Ascending aorta (tissue), 2 donors: ENCODE data around the gene JOSD2. TPM values are rescaled to one million over a fixed set of nuclear protein-coding genes. Genes with fewer than 3 reads are reported as not detected.

Experiments
- DNase-seq, 2 donors: peaks; one replicate each; pipeline ENCODE4 v3.0.0-alpha.2; 2019; ENCODE audit warnings: low spot score in 2 of 2
- H3K27ac ChIP-seq, 2 donors: fragments of 200-600 bp; sonication (generic); one replicate each; pipeline ENCODE4 v1.5.1; 2016 to 2017; ENCODE audit warnings: mild to moderate bottlenecking in 1 of 2
- H3K27me3 ChIP-seq: fragments of 200-600 bp; sonication (generic); one replicate; pipeline ENCODE4 v1.5.1; 2017
- H3K36me3 ChIP-seq, 2 donors: fragments of 200-600 bp; sonication (generic); one replicate each; pipeline ENCODE4 v1.5.1; 2016
- H3K4me1 ChIP-seq, 2 donors: fragments of 200-600 bp; sonication (generic); one replicate each; pipeline ENCODE4 v1.5.1; 2016 to 2017; ENCODE audit warnings: mild to moderate bottlenecking in 1 of 2
- H3K4me3 ChIP-seq, 2 donors: fragments of 200-600 bp; sonication (generic); one replicate each; pipeline ENCODE4 v1.5.1; 2016 to 2017; ENCODE audit warnings: mild to moderate bottlenecking in 1 of 2
- H3K9me3 ChIP-seq, 2 donors: fragments of 200-600 bp; sonication (generic); one replicate each; pipeline ENCODE4 v1.5.1; 2016
- CTCF ChIP-seq, 3 experiments: fragments of 200-600 bp in 2 of 3; fragments of 450-650 bp in 1 of 3; sonication (generic) in 2 of 3; IDR thresholded peaks; one replicate each; pipeline ENCODE4 v1.5.1; 2016 to 2019; ENCODE audit warnings: antibody characterized with exemption in 3 of 3, mild to moderate bottlenecking in 1 of 3, moderate library complexity in 1 of 3
- intact Hi-C: fragments of 100-400 bp; cut with DNase I; formaldehyde crosslinking; loops from one replicate; pipeline ENCODE4 v1.15.1; 2023
- total RNA-seq: library from RNA; depleted of rRNA; stranded (reverse); fragments of >200 nt; gene quantifications from one replicate; pipeline ENCODE4 v1.1.0, GENCODE V29; 2016

Gene JOSD2
- 169 TPM for total RNA-seq

GRCh38 chr19:50511069-50511822 is at the start of gene JOSD2:
JOSD2 (minus strand) TSS chr19:50511191; CDS start chr19:50510431, 760 bp downstream.
- intact Hi-C loops: loop anchor here (1.0 to 10.0 kb wide), 9 partner anchors 35 to 854 kb away; partner anchors contain the start of genes CLDND2, CTU1, EMC10 and ETFB
- no peaks in the 10 kb centered on the region for H3K27me3 ChIP-seq
- DNase-seq: peak; percentile 97 to 100
- no peaks in the 10 kb centered on the region for H3K9me3 ChIP-seq
- peak within 1 kb of the TSS; percentile 65 to 68 for H3K27ac ChIP-seq
- peaks cover 0 to 1% of the 10 kb centered on the region in 2 donors for H3K36me3 ChIP-seq
- peaks cover 6% of the 10 kb centered on the region in 2 donors for H3K4me1 ChIP-seq
- H3K4me3 ChIP-seq: peak within 1 kb of the TSS; percentile 80 to 92
- TF ChIP-seq CTCF (IDR thresholded peaks at IDR 0.05): no peak

GRCh38 chr19:50559636-50560035 is 48.6 kb upstream of the JOSD2 start:
- TF ChIP-seq CTCF (IDR thresholded peaks at IDR 0.05): no peak
- H3K36me3 ChIP-seq: no peaks in the 10 kb centered on the region
- H3K4me3 ChIP-seq: no peak overlapping the region
- intact Hi-C loops: no loop called here
- DNase-seq: no peak
- H3K9me3 ChIP-seq: no peaks in the 10 kb centered on the region
- peaks cover 8% of the 10 kb centered on the region for H3K27me3 ChIP-seq
- H3K4me1 ChIP-seq: peaks cover 0 to 4% of the 10 kb centered on the region in 2 donors
- H3K27ac ChIP-seq: no peak overlapping the region

GRCh38 chr19:50558449-50558848 is 47.5 kb upstream of the JOSD2 start:
- Histone ChIP-seq H3K27me3 (peaks cover 8% of the 10 kb centered on the region), H3K27ac (no peak overlapping the region), H3K36me3 (no peaks in the 10 kb centered on the region), H3K4me1 (peaks cover 0 to 4% of the 10 kb centered on the region in 2 donors), H3K9me3 (no peaks in the 10 kb centered on the region), H3K4me3 (no peak overlapping the region)
- no peak for DNase-seq
- intact Hi-C loops: no loop called here
- no peak for TF ChIP-seq CTCF (IDR thresholded peaks at IDR 0.05)

GRCh38 chr19:50558039-50558438 is 47.0 kb upstream of the JOSD2 start:
- no peaks in the 10 kb centered on the region for H3K9me3 ChIP-seq
- no peak overlapping the region for H3K27ac ChIP-seq
- H3K4me3 ChIP-seq: no peak overlapping the region
- H3K36me3 ChIP-seq: no peaks in the 10 kb centered on the region
- peaks cover 0 to 4% of the 10 kb centered on the region in 2 donors for H3K4me1 ChIP-seq
- no peak for TF ChIP-seq CTCF (IDR thresholded peaks at IDR 0.05)
- intact Hi-C loops: no loop called here
- H3K27me3 ChIP-seq: peaks cover 8% of the 10 kb centered on the region
- DNase-seq: no peak

GRCh38 chr19:50557009-50557613 is 46.1 kb upstream of the JOSD2 start:
- Histone ChIP-seq H3K36me3 (no peaks in the 10 kb centered on the region), H3K9me3 (no peaks in the 10 kb centered on the region), H3K4me1 (peaks cover 0 to 4% of the 10 kb centered on the region in 2 donors), H3K27me3 (peaks cover 8% of the 10 kb centered on the region), H3K27ac (no peak overlapping the region), H3K4me3 (peak overlapping the region; percentile 36 to 64)
- intact Hi-C loops: no loop called here
- no peak for TF ChIP-seq CTCF (IDR thresholded peaks at IDR 0.05)
- DNase-seq: no peak
